ENCODE measurements around the gene EPHX1.
A peak's percentile ranks its signal among the peaks of the same experiment; 100 is the strongest.
"Not testable (repeated sequence)": the region's sequence is repeated elsewhere in the genome, so short reads cannot be mapped to it uniquely, and the experiment has no call there.

Gene EPHX1

GRCh38 chr1:225881959-225882693, 72.2 kb downstream of the EPHX1 start, which contains the start of gene TMEM63A:
Gene TMEM63A (minus strand): TSS chr1:225882380. CDS start chr1:225877580, 4,800 bp downstream.
- peak in 13 of 14 donors; percentile 11 to 90 (median 73) for DNase-seq

GRCh38 chr1:225882694-225883615, 73.0 kb downstream of the EPHX1 start:
- DNase-seq: peak in 8 of 14 donors; percentile 34 to 83 (median 65)

DNA sequence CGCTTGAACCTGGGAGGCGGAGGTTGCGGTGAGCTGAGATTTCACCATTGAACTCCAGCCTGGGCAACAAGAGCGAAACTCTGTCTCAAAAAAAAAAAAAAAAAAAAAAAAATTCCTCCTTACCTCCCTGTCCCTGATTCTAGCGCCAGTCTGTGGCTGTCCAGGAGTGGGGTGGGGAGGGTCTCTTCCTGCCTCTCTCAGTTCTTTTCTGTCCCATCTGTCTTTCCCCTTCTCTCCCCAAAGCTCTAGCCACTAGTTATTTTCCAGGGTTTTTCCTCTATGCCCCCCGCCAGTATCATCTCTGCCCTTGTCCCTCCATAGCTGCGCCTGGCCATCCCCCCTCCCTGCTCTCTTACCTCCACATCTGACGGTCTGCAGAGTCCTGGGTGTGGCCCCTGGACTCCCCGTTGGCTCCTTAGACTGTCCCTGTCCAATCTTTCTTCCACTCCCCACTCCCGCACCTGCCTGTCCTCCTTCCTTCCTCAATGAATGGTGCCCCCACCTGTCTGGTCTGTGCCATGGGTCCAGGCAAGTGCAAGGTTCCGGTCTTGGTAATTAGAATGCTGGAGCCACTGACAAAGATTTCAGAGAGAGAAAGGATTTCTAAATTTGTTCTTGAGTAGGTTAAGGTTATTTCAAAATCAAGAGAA, 73.8 kb downstream of the EPHX1 start:
- no peak for DNase-seq

- DNase-seq: no peak
These were observed 75.4 kb downstream of the EPHX1 start for GRCh38 chr1:225885336-225885735.

DNA sequence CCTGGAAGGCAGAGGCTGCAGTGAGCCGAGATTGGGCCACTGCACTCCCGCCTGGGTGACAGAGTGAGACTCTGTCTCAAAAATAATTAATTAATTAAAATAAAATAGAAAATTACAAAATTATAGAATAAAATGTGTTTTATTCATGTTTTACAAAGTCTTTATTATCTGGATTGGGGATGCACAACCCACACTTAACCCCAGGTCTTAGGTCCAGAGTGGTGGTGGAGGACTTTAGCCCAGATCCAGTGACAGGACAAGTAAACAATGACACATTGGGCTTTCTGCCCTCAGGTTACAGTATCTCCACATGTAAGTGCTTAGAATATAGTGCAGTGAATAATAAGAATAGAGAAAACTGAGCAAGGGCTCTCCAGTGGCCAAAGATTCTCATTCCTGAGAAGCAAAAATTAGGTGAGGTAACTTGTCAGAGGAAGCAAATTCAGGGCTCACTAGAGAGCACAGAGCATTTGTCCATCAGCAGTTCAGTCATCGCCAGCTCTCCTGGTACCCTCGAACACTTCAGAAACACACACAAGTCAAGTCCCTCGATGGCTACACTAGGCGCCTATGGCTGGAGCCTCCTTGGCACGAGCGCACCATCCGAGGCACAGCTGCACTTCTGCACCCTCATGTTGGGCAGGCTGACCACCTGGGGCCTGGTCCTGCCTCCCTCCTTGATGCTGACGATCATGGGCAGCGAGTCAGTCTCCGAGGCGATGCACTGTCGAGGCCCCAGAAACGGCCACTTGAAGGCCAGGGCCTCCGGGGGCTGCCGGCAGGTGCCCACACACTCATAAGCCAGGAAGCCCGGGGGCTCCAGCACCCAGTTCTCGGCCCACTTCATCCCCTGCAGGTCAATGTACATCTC, 76.5 kb downstream of the EPHX1 start:
- no peak for DNase-seq

GRCh38 chr1:225887030-225887314, 77.0 kb downstream of the EPHX1 start:
- DNase-seq: no peak

GRCh38 chr1:225887554-225888288, 77.8 kb downstream of the EPHX1 start:
- DNase-seq: not testable (repeated sequence)

DNA sequence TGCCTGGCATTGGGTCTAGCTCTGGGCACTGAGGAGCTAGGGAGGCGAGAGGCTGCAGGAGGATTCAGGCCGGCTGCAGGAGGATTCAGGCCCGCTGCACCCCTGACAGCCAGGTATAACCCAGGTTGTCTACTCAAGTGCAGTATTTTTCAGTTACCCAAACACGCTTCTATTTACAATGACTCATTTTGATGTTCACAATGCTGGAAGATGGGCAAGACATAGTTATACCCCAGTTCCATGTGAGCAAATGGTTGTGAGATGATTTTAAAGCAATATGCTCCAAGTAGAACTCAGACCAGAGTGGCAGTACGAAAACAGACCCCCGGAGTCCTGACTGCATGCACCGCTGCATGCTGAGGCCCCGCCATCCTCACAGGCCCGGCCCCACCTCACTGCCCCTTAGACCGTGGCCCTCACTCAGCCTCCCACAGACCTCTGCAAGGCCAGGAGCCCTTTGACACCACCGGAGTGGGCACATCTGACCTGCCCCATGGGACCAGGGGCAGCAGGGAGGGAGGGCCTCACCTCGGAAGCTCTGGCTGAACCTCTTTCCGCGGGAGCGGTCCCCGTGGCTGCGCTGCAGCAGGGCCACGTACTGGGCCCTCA, 78.5 kb downstream of the EPHX1 start:
- DNase-seq: no peak

DNA sequence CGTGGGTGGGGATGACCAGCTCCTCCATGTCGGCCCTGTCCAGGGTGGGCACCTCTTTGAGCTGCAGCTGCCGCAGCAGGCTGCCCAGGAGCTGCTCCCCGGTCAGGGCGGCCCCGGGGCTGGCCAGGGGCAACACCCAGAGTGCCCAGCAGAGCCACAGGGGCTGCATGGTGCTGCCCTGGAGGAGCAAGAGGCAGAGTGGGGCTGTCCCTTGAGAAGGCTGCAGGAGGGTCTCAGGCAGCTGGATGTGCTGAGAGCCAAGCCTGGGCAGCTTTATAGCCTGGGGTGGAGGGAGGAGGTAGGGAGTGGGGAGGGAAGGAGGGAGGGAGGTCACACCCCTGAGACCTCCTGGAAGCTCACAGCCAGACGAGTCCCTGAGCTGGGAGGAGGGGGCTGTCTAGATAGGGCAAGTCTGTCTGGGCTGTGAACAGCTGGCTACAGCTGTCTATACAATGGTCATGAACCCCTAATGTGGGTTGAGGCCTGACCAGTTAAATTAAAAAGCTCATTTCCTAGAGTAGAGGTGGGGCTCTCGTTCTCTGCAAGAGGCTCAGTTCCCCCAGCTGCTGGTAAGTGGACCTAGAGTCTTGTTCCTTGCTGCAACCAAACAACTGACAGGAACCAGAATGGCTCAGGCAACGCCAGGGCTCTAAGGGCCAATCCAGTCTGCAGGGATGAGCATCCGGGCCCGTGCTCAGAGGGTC, 79.1 kb downstream of the EPHX1 start, which contains the start of gene LEFTY1:
TSS of gene LEFTY1 (minus strand) at position 249 of the 704 bp plus-strand sequence. CDS start at position 169, 80 bp downstream.
- DNase-seq: no peak

DNA sequence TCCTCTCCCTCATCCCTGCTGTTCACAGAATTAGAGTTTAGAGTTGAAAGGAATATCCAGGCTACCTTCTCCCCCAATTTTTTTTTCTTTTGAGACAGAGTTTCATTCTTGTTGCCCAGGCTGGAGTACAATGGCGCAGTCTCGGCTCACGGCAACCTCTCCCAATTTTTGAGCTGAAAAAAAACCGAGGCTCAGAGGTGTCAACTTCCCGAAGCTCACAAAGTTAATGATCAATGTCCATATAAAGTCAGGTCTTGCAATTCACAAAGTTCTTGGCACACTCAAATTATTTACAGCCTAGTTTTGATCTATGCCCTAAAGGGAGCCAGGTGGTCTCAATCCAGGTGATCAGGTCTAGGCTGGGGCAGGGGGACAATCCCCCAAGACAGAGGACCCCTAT, 79.8 kb downstream of the EPHX1 start:
- DNase-seq: no peak

GRCh38 chr1:225890346-225891228, 80.7 kb downstream of the EPHX1 start:
- DNase-seq: no peak

DNA sequence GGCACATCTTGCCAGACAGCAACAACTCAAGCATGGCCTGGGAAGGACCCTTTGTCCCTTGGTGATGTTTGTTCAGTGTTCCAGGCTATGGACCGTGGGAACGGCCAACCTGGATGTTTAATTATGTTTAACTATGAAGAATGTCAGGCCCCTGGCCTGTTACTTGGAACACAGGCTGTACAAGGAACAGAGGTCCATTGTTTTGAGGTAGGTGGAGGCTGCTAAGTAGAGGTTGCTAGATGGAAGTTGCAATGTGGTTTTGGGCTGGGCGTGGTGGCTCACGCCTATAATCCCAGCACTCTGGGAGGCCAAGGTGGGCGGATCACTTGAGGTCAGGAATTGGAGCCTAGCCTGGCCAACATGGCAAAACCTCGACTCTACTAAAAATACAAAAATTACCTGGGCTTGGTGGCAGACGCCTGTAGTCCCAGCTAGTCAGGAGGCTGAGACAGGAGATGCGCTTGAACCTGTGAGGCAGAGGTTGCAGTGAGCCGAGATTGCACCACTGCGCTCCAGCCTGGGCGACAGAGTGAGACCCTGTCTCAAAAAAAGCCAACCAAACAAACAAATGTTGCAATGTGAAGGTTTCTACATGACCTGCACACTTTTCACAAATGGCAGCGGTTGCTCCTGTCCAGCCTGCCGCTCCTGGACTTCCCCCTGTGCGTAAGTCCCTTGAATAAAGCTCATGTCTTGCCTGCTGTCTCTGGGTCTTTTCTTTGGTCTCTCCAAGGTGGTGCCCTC, 81.5 kb downstream of the EPHX1 start:
- no peak for DNase-seq

DNA sequence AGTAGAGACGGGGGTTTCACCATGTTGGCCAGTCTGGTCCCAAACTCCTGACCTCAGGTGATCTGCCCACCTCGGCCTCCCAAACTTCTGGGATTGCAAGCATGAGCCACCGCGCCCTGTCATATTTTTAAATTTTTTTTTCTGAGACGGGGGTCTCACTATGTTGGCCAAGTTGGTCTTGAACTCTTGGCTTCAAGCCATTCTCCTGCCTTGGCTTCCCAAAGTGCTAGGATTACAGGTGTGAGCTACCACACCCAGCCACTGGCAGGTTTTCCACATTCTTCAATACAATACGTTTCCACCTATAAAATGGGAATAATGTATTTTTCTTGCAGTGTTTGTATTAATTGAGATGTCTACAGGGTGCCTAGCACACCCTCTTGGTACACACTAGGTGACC, 82.4 kb downstream of the EPHX1 start:
- DNase-seq: no peak
